HepG2 (cell line): ENCODE results near the gene MYO16.

ENCODE experiments used
- ARNT ChIP-seq: fragments of 450-650 bp; IDR thresholded peaks from 2 replicates; pipeline ENCODE4 v1.6.1; 2017
- CTCF ChIP-seq: sonication (generic); formaldehyde crosslinking; IDR thresholded peaks from 2 replicates; pipeline ENCODE4 v1.5.0; 2020; ENCODE audit warnings: mild to moderate bottlenecking, missing genetic modification reagents, moderate library complexity
- GABPA ChIP-seq, 2 experiments: IDR thresholded peaks; 2 replicates each; pipeline ENCODE4 v1.6.1; 2011 to 2016; ENCODE audit warnings: low read depth in 2 of 2, low read length in 1 of 2, missing biosample characterization in 1 of 2, missing genetic modification characterization in 1 of 2
- HMGXB4 ChIP-seq, 2 experiments: sonication (generic) in 1 of 2; formaldehyde crosslinking in 1 of 2; IDR thresholded peaks; 2 replicates each; pipeline versions ENCODE4 v1.4.0 to v1.6.1; 2018 to 2020; ENCODE audit warnings: missing genetic modification reagents in 2 of 2, borderline replicate concordance in 1 of 2, low read depth in 1 of 2, mild to moderate bottlenecking in 1 of 2, missing biosample characterization in 1 of 2
- HNRNPK ChIP-seq: fragments of 200-400 bp; formaldehyde crosslinking; IDR thresholded peaks from 2 replicates; pipeline ENCODE4 v1.6.1; 2018; ENCODE audit warnings: low read length, low read depth, moderate library complexity, mild to moderate bottlenecking; ENCODE audit not compliant: poor library complexity, severe bottlenecking
- KAT7 ChIP-seq: IDR thresholded peaks from 2 replicates; pipeline ENCODE4 v1.6.1; 2018; ENCODE audit warnings: borderline replicate concordance, missing compliant biosample characterization
- MLX ChIP-seq: IDR thresholded peaks from 2 replicates; pipeline ENCODE4 v1.6.1; 2016
- NFIC ChIP-seq: IDR thresholded peaks from 2 replicates; pipeline ENCODE4 v1.6.1; 2012; ENCODE audit warnings: mild to moderate bottlenecking, low read length, inconsistent platforms
- NR2F1 ChIP-seq, 2 experiments: fragments of 450-650 bp in 1 of 2; formaldehyde crosslinking in 1 of 2; IDR thresholded peaks; 2 replicates each; pipeline versions ENCODE4 v1.5.0 to v1.6.1; 2016 to 2020; ENCODE audit warnings: mild to moderate bottlenecking in 1 of 2, missing compliant biosample characterization in 1 of 2, missing genetic modification reagents in 1 of 2, moderate library complexity in 1 of 2
- POLR2A ChIP-seq, 2 experiments: IDR thresholded peaks; 2 replicates each; pipeline ENCODE4 v1.6.1; 2011; ENCODE audit warnings: low read depth in 2 of 2, low read length in 2 of 2, mild to moderate bottlenecking in 1 of 2, moderate library complexity in 1 of 2; ENCODE audit not compliant: insufficient read depth in 1 of 2
- TCF7L2 ChIP-seq: IDR thresholded peaks from 2 replicates; pipeline ENCODE4 v1.6.1; 2011; ENCODE audit warnings: mild to moderate bottlenecking, low read depth, low read length, moderate library complexity
- YEATS2 ChIP-seq: sonication (generic); formaldehyde crosslinking; IDR thresholded peaks from 2 replicates; pipeline ENCODE4 v1.4.0; 2020; ENCODE audit warnings: missing genetic modification reagents, borderline replicate concordance
- ZNF562 ChIP-seq: sonication (generic); formaldehyde crosslinking; IDR thresholded peaks from 2 replicates; pipeline ENCODE4 v1.8.0; 2022; ENCODE audit warnings: missing genetic modification reagents, borderline replicate concordance
- ZNF841 ChIP-seq: sonication (generic); formaldehyde crosslinking; IDR thresholded peaks from 2 replicates; pipeline ENCODE4 v1.8.1; 2023; ENCODE audit warnings: missing genetic modification reagents, borderline replicate concordance

- TF ChIP-seq CTCF (no peak), NFIC (no peak), TCF7L2 (no peak), HMGXB4 (CRISPR knock-in tag; IDR thresholded peaks at IDR 0.05; ENCODE audit: borderline replicate concordance in 1 of 2, low read depth in 1 of 2) (no peak), NR2F1 (CRISPR knock-in tag; IDR thresholded peaks at IDR 0.05) (no peak), KAT7 (CRISPR knock-in tag) (no peak), YEATS2 (no peak), ARNT (no peak), ZNF562 (CRISPR knock-in tag) (no peak), ZNF841 (no peak), GABPA (IDR thresholded peaks at IDR 0.05; ENCODE audit: low read depth, low read length) (no peak), GABPA (CRISPR knock-in tag; IDR thresholded peaks at IDR 0.05; ENCODE audit: low read depth) (no peak), HNRNPK (no peak), MLX (CRISPR knock-in tag) (no peak), POLR2A (IDR thresholded peaks at IDR 0.05; ENCODE audit: insufficient read depth in 1 of 2, low read depth in 2 of 2, low read length in 2 of 2) (no peak)
Observed at GRCh38 chr13:108981407-108981806, 352.0 kb downstream of the MYO16 start.
